SK-N-SH (cell line): ENCODE data around the gene SLC30A10. TPM values are rescaled to one million over a fixed set of nuclear protein-coding genes. Genes with fewer than 3 reads are reported as not detected.

Experiments used
- CTCF ChIA-PET: fragments of 300-600, 350-600 bp; formaldehyde crosslinking; extraction: SDS; loops from one replicate; lab custom pipeline; 2021; lab: Yijun Ruan, JAX
- POLR2A ChIA-PET: fragments of 350-600 bp; sonication (Branson Sonifier 250); formaldehyde crosslinking; extraction: SDS; loops from one replicate; lab custom pipeline; 2020; ENCODE audit warnings: antibody characterized with exemption, inconsistent platforms; lab: Yijun Ruan, JAX
- DNase-seq: peaks from one replicate; pipeline ENCODE4 v3.0.0; 2012
- H2AFZ ChIP-seq: fragments of 200-600 bp; sonication (generic); 2 replicates; pipeline ENCODE4 v1.8.1; 2016; ENCODE audit warnings: antibody characterized with exemption, mild to moderate bottlenecking, low read depth
- H3F3A ChIP-seq: fragments of 200-600 bp; sonication (generic); replicated peaks from 2 replicates; pipeline ENCODE3; 2016; ENCODE audit warnings: antibody characterized with exemption, mild to moderate bottlenecking; ENCODE audit not compliant: insufficient read depth
- H3K27ac ChIP-seq, 2 experiments: fragments of 200-500 bp in 1 of 2; fragments of 200-600 bp in 1 of 2; sonication (Bioruptor generic) in 1 of 2; sonication (generic), shearing (Covaris generic) in 1 of 2; 2 replicates each; pipeline versions ENCODE4 v1.5.1 to v1.6.1; 2014 to 2016; ENCODE audit warnings: low read depth in 2 of 2, inconsistent platforms in 1 of 2, low read length in 1 of 2, mild to moderate bottlenecking in 1 of 2, mixed read lengths in 1 of 2
- H3K27me3 ChIP-seq: fragments of 200-600 bp; sonication (generic), shearing (Covaris generic); 2 replicates; pipeline ENCODE4 v1.6.1; 2016; ENCODE audit warnings: mixed run types; ENCODE audit not compliant: insufficient read depth
- H3K36me3 ChIP-seq, 2 experiments: fragments of 200-500 bp in 1 of 2; fragments of 200-600 bp in 1 of 2; sonication (Bioruptor generic) in 1 of 2; sonication (generic) in 1 of 2; replicated peaks in 1 of 2; 2 replicates each; pipeline versions ENCODE3 to v1.5.1; 2014 to 2016; ENCODE audit warnings: low read length in 1 of 2, mild to moderate bottlenecking in 1 of 2; ENCODE audit not compliant: insufficient read depth in 2 of 2, control insufficient read depth in 1 of 2
- H3K4me1 ChIP-seq, 2 experiments: fragments of 200-500 bp in 1 of 2; fragments of 200-600 bp in 1 of 2; sonication (Bioruptor generic) in 1 of 2; sonication (generic), shearing (Covaris generic) in 1 of 2; 2 replicates each; pipeline versions ENCODE4 v1.5.1 to v1.6.1; 2014 to 2016; ENCODE audit warnings: low read depth in 1 of 2, low read length in 1 of 2, mixed run types in 1 of 2; ENCODE audit not compliant: insufficient read depth in 2 of 2, control insufficient read depth in 1 of 2
- H3K4me2 ChIP-seq: fragments of 200-600 bp; sonication (generic), shearing (Covaris generic); 2 replicates; pipeline ENCODE4 v1.6.1; 2017; ENCODE audit warnings: mixed run types
- H3K4me3 ChIP-seq, 2 experiments: fragments of 200-500 bp in 1 of 2; fragments of 200-600 bp in 1 of 2; sonication (Bioruptor generic) in 1 of 2; sonication (generic), shearing (Covaris generic) in 1 of 2; 2 replicates each; pipeline versions ENCODE4 v1.5.1 to v1.8.1; 2014 to 2016; ENCODE audit warnings: low read depth in 2 of 2, inconsistent platforms in 1 of 2, low read length in 1 of 2, mild to moderate bottlenecking in 1 of 2, mixed read lengths in 1 of 2, moderate library complexity in 1 of 2
- H3K79me2 ChIP-seq: fragments of 200-600 bp; sonication (generic); 2 replicates; pipeline ENCODE4 v1.8.1; 2017; ENCODE audit warnings: mild to moderate bottlenecking; ENCODE audit not compliant: insufficient read depth
- H3K9ac ChIP-seq: fragments of 200-600 bp; sonication (generic); 2 replicates; pipeline ENCODE4 v1.6.1; 2017; ENCODE audit warnings: mixed run types
- H3K9me2 ChIP-seq: fragments of 200-600 bp; sonication (generic); 2 replicates; pipeline ENCODE4 v1.6.1; 2017; ENCODE audit warnings: mixed run types
- H3K9me3 ChIP-seq: fragments of 200-600 bp; sonication (generic); 2 replicates; pipeline ENCODE4 v1.6.1; 2017; ENCODE audit warnings: mixed run types, mild to moderate bottlenecking, moderate library complexity
- H4K20me1 ChIP-seq: fragments of 200-600 bp; sonication (generic); 2 replicates; pipeline ENCODE4 v1.6.1; 2017; ENCODE audit warnings: mild to moderate bottlenecking, mixed run types; ENCODE audit not compliant: insufficient read depth
- EP300 ChIP-seq, 2 experiments: IDR thresholded peaks; 2 replicates each; pipeline versions ENCODE4 v1.4.0 to v1.6.1; 2012; ENCODE audit warnings: borderline replicate concordance in 1 of 2, low read depth in 1 of 2, low read length in 1 of 2
- EZH2phosphoT487 ChIP-seq: fragments of 200-600 bp; sonication (generic); IDR thresholded peaks from 2 replicates; pipeline ENCODE4 v1.6.1; 2017; ENCODE audit warnings: low read depth, mixed run types, mild to moderate bottlenecking, antibody characterized with exemption, moderate library complexity, borderline replicate concordance
- FOXJ3 ChIP-seq: sonication (generic); formaldehyde crosslinking; IDR thresholded peaks from 2 replicates; pipeline ENCODE4 v1.5.1; 2020; ENCODE audit warnings: mild to moderate bottlenecking, missing genetic modification reagents
- FOXM1 ChIP-seq: IDR thresholded peaks from 2 replicates; pipeline ENCODE4 v1.4.0; 2012; ENCODE audit warnings: low read depth, mild to moderate bottlenecking
- IRF3 ChIP-seq: fragments of 150-350 bp; IDR thresholded peaks from 2 replicates; pipeline ENCODE4 v1.6.1; 2016; ENCODE audit warnings: mild to moderate bottlenecking, low read depth, low read length
- MEF2A ChIP-seq: IDR thresholded peaks from 2 replicates; pipeline ENCODE4 v1.4.0; 2012; ENCODE audit warnings: low read depth, borderline replicate concordance
- PBX3 ChIP-seq: IDR thresholded peaks from 2 replicates; pipeline ENCODE4; 2012
- RFX5 ChIP-seq: IDR thresholded peaks from 2 replicates; pipeline ENCODE4 v1.6.1; 2012; ENCODE audit warnings: mild to moderate bottlenecking, improper control_type of control experiment, low read length
- RXRA ChIP-seq: IDR thresholded peaks from 2 replicates; pipeline ENCODE4 v1.4.0; 2012; ENCODE audit warnings: low read depth, mild to moderate bottlenecking, borderline replicate concordance
- SIN3A ChIP-seq: IDR thresholded peaks from 2 replicates; pipeline ENCODE4 v1.6.1; 2012; ENCODE audit warnings: low read depth, mild to moderate bottlenecking, low read length, moderate library complexity, borderline replicate concordance
- TAF1 ChIP-seq: IDR thresholded peaks from 2 replicates; pipeline ENCODE4 v1.6.1; 2012; ENCODE audit warnings: low read depth, mild to moderate bottlenecking, low read length, moderate library complexity, borderline replicate concordance
- USF1 ChIP-seq: IDR thresholded peaks from 2 replicates; pipeline ENCODE4 v1.4.0; 2012; ENCODE audit warnings: low read depth, borderline replicate concordance
- WGBS: methylation state at CpG from one replicate; pipeline ENCODE4 v1.1.6; 2017; ENCODE audit warnings: low lambda C conversion rate; 5-methylcytosine and 5-hydroxymethylcytosine counted together
- polyA plus RNA-seq, 3 experiments: library from polyadenylated mRNA; depleted of rRNA; stranded (reverse); fragments of >200 nt; gene quantifications; 2 replicates each; pipeline ENCODE4 v1.2.3, GENCODE V29; 2012

Gene SLC30A10
- polyA plus RNA-seq, 1 of the 3 experiments (the other 2 are of a cell fraction) = 0.02 TPM

GRCh38 chr1:219973213-219973612, 44.9 kb upstream of the SLC30A10 start:
- H3K79me2 ChIP-seq = no peaks in the 10 kb centered on the region
- H3K9me2 ChIP-seq = no peaks in the 10 kb centered on the region
- TF ChIP-seq USF1 = no peak
- TF ChIP-seq RXRA = no peak
- TF ChIP-seq IRF3 = no peak
- no peak for TF ChIP-seq EZH2phosphoT487
- no peak for TF ChIP-seq TAF1
- no peak for TF ChIP-seq PBX3
- no peak for TF ChIP-seq FOXM1
- TF ChIP-seq SIN3A = no peak
- H3K4me3 ChIP-seq = no peak overlapping the region
- WGBS = 93% methylated on average over 3 of the region's 3 CpGs
- POLR2A ChIA-PET = no interaction called here
- no peak for DNase-seq
- H3F3A ChIP-seq = peaks cover 6% of the 10 kb centered on the region
- H3K4me1 ChIP-seq = peaks cover 0 to 2% of the 10 kb centered on the region in 2 experiments; a peak in 1 of 4 replicates
- no peak overlapping the region for H3K9ac ChIP-seq
- no peaks in the 10 kb centered on the region for H4K20me1 ChIP-seq
- CTCF ChIA-PET = no interaction called here
- peaks cover 62 to 74% of the 10 kb centered on the region in 2 experiments for H3K36me3 ChIP-seq
- no peaks in the 10 kb centered on the region for H3K27me3 ChIP-seq
- no peaks in the 10 kb centered on the region for H3K9me3 ChIP-seq
- H3K4me2 ChIP-seq = no peak overlapping the region
- H3K27ac ChIP-seq = no peak overlapping the region; a peak in 1 of 4 replicates
- H2AFZ ChIP-seq = no peak overlapping the region

GRCh38 chr1:219967361-219967760, 39.0 kb upstream of the SLC30A10 start:
- peaks cover 23 to 36% of the 10 kb centered on the region in 2 experiments for H3K36me3 ChIP-seq
- TF ChIP-seq FOXJ3 (no peak), EP300 (IDR thresholded peaks at IDR 0.05; ENCODE audit: borderline replicate concordance in 1 of 2, low read depth in 1 of 2, low read length in 1 of 2) (no peak), MEF2A (no peak), RFX5 (no peak)
- H4K20me1 ChIP-seq = no peaks in the 10 kb centered on the region
- POLR2A ChIA-PET = no interaction called here
- H3K27me3 ChIP-seq = no peaks in the 10 kb centered on the region
- no peak overlapping the region for H3K4me2 ChIP-seq
- H3F3A ChIP-seq = peaks cover 7% of the 10 kb centered on the region
- H2AFZ ChIP-seq = no peak overlapping the region
- no peaks in the 10 kb centered on the region for H3K9me2 ChIP-seq
- H3K4me1 ChIP-seq = no peaks in the 10 kb centered on the region; a peak in 1 of 4 replicates
- no peak for DNase-seq
- H3K4me3 ChIP-seq = no peak overlapping the region
- H3K9ac ChIP-seq = no peak overlapping the region
- no peaks in the 10 kb centered on the region for H3K79me2 ChIP-seq
- no peaks in the 10 kb centered on the region for H3K9me3 ChIP-seq
- CTCF ChIA-PET = interaction anchor here (1.4 kb wide), 1 partner anchor 154 kb away, joined by 3 read pairs; no protein-coding TSS in a partner anchor
- no peak overlapping the region for H3K27ac ChIP-seq
- WGBS = 95% methylated on average over 4 of the region's 4 CpGs
